ENCODE measurements around the gene NFILZ.

Gene NFILZ

GRCh38 chr19:8643860-8644653 lies 13.6 kb downstream of the NFILZ start:
- CTCF ChIA-PET = interaction anchor here (1.3 to 9.6 kb wide), 6 partner anchors 10 to 64 kb away, joined by 3 to 123 read pairs (median 14); partner anchors contain the start of gene MYO1F
- POLR2A ChIA-PET = no interaction called here
- DNase-seq (ENCODE audit: low read depth, low spot score) = no peak
- H3K4me3 ChIP-seq (ENCODE audit: low read depth, low read length) = no peak overlapping the region
- no peak for TF ChIP-seq CTCF (IDR thresholded peaks at IDR 0.05; ENCODE audit: insufficient read depth, low read length, missing control alignments)

GRCh38 chr19:8648240-8648639 lies 17.8 kb downstream of the NFILZ start:
- POLR2A ChIA-PET = no interaction called here
- H3K4me3 ChIP-seq (ENCODE audit: low read depth, low read length) = no peak overlapping the region
- CTCF ChIA-PET = interaction anchor here (1.2 kb wide), 1 partner anchor 9 kb away, joined by 3 read pairs; no protein-coding TSS in a partner anchor
- no peak for TF ChIP-seq CTCF (IDR thresholded peaks at IDR 0.05; ENCODE audit: insufficient read depth, low read length, missing control alignments)
- DNase-seq (ENCODE audit: low read depth, low spot score) = no peak

- peak; percentile 91 for TF ChIP-seq CTCF (IDR thresholded peaks at IDR 0.05; ENCODE audit: insufficient read depth, low read length, missing control alignments)
- DNase-seq (ENCODE audit: low read depth, low spot score) = no peak
- H3K4me3 ChIP-seq (ENCODE audit: low read depth, low read length) = peak overlapping the region; percentile 32; the same call in 1 of the 2 replicates
- CTCF ChIA-PET = interaction anchor here (0.7 to 2.8 kb wide), 14 partner anchors 9 to 425 kb away, joined by 3 to 17 read pairs (median 3); no protein-coding TSS in a partner anchor
- POLR2A ChIA-PET = no interaction called here
These were observed 24.3 kb downstream of the NFILZ start for GRCh38 chr19:8654591-8655339.

GRCh38 chr19:8655340-8655709 lies 24.9 kb downstream of the NFILZ start:
- no peak overlapping the region for H3K4me3 ChIP-seq (ENCODE audit: low read depth, low read length)
- CTCF ChIA-PET = interaction anchor here (0.8 to 2.8 kb wide), 10 partner anchors 8 to 425 kb away, joined by 3 to 17 read pairs (median 4); no protein-coding TSS in a partner anchor
- no peak for TF ChIP-seq CTCF (IDR thresholded peaks at IDR 0.05; ENCODE audit: insufficient read depth, low read length, missing control alignments)
- DNase-seq (ENCODE audit: low read depth, low spot score) = no peak
- POLR2A ChIA-PET = no interaction called here

- DNase-seq (ENCODE audit: low read depth, low spot score) = no peak
- CTCF ChIA-PET = no interaction called here
- POLR2A ChIA-PET = no interaction called here
- TF ChIP-seq CTCF (IDR thresholded peaks at IDR 0.05; ENCODE audit: insufficient read depth, low read length, missing control alignments) = no peak
- H3K4me3 ChIP-seq (ENCODE audit: low read depth, low read length) = no peak overlapping the region
These were observed 27.4 kb downstream of the NFILZ start for GRCh38 chr19:8657869-8658268.

- ChIA-PET CTCF (interaction anchor here (0.6 to 1.4 kb wide), 2 partner anchors 79 to 225 kb away, joined by 3 to 4 read pairs; no protein-coding TSS in a partner anchor), POLR2A (no interaction called here)
- no peak for TF ChIP-seq CTCF (IDR thresholded peaks at IDR 0.05; ENCODE audit: insufficient read depth, low read length, missing control alignments)
- DNase-seq (ENCODE audit: low read depth, low spot score) = no peak
- no peak overlapping the region for H3K4me3 ChIP-seq (ENCODE audit: low read depth, low read length)
These were observed 29.5 kb downstream of the NFILZ start for GRCh38 chr19:8659905-8660304.

Data from AG04449 (cell line).